ENCODE measurements around the gene CENPP.

The CENPP gene

GRCh38 chr9:92424340-92424739, 98.6 kb downstream of the CENPP start, which contains the start of gene OMD:
Gene OMD (minus strand): TSS chr9:92424471. CDS start chr9:92417558, 6,913 bp downstream.
- no peak for DNase-seq (ENCODE audit: low read depth in 2 of 2)

- DNase-seq (ENCODE audit: low read depth in 2 of 2): no peak
These were observed 99.7 kb downstream of the CENPP start for GRCh38 chr9:92425474-92425873.

GRCh38 chr9:92426501-92427145, 100.9 kb downstream of the CENPP start:
- DNase-seq (ENCODE audit: low read depth in 2 of 2): no peak

- no peak for DNase-seq (ENCODE audit: low read depth in 2 of 2)
These were observed 104.1 kb downstream of the CENPP start for GRCh38 chr9:92429836-92430235.

- no peak for DNase-seq (ENCODE audit: low read depth in 2 of 2)
These were observed 106.6 kb downstream of the CENPP start for GRCh38 chr9:92432350-92432749.

- no peak for DNase-seq (ENCODE audit: low read depth in 2 of 2)
These were observed 107.3 kb downstream of the CENPP start for GRCh38 chr9:92432972-92433548.

- DNase-seq (ENCODE audit: low read depth in 2 of 2): no peak
These were observed 109.5 kb downstream of the CENPP start for GRCh38 chr9:92435263-92435662.

GRCh38 chr9:92438900-92439526, 113.3 kb downstream of the CENPP start:
- no peak for DNase-seq (ENCODE audit: low read depth in 2 of 2)

GRCh38 chr9:92439921-92440750, 114.4 kb downstream of the CENPP start:
- DNase-seq (ENCODE audit: low read depth in 2 of 2): no peak

- DNase-seq (ENCODE audit: low read depth in 2 of 2): no peak
These were observed 114.9 kb downstream of the CENPP start for GRCh38 chr9:92440751-92441046.

GRCh38 chr9:92444841-92445240, 119.1 kb downstream of the CENPP start:
- no peak for DNase-seq (ENCODE audit: low read depth in 2 of 2)

GRCh38 chr9:92446536-92446935, 120.8 kb downstream of the CENPP start:
- DNase-seq (ENCODE audit: low read depth in 2 of 2): no peak

- DNase-seq (ENCODE audit: low read depth in 2 of 2): no peak
These were observed 129.5 kb downstream of the CENPP start for GRCh38 chr9:92455217-92455616.

- no peak for DNase-seq (ENCODE audit: low read depth in 2 of 2)
These were observed 131.8 kb downstream of the CENPP start for GRCh38 chr9:92457576-92457975.

- DNase-seq (ENCODE audit: low read depth in 2 of 2): no peak
These were observed 137.6 kb downstream of the CENPP start for GRCh38 chr9:92463387-92463786.

GRCh38 chr9:92463984-92464383, 138.2 kb downstream of the CENPP start:
- DNase-seq (ENCODE audit: low read depth in 2 of 2): no peak

- DNase-seq (ENCODE audit: low read depth in 2 of 2): no peak
These were observed 141.3 kb downstream of the CENPP start for GRCh38 chr9:92467041-92467440.

- DNase-seq (ENCODE audit: low read depth in 2 of 2): no peak
These were observed 141.8 kb downstream of the CENPP start for GRCh38 chr9:92467511-92467910.

- no peak for DNase-seq (ENCODE audit: low read depth in 2 of 2)
These were observed 142.5 kb downstream of the CENPP start for GRCh38 chr9:92468206-92468605.

- DNase-seq (ENCODE audit: low read depth in 2 of 2): no peak
These were observed 148.8 kb downstream of the CENPP start for GRCh38 chr9:92474587-92474986.

- DNase-seq (ENCODE audit: low read depth in 2 of 2): no peak
These were observed 151.2 kb downstream of the CENPP start for GRCh38 chr9:92476962-92477361.

- no peak for DNase-seq (ENCODE audit: low read depth in 2 of 2)
These were observed 153.0 kb downstream of the CENPP start for GRCh38 chr9:92478783-92479182.

- DNase-seq (ENCODE audit: low read depth in 2 of 2): no peak
These were observed 153.6 kb downstream of the CENPP start for GRCh38 chr9:92479346-92479745.

Measured in stimulated activated CD4-positive, alpha-beta T cell treated with anti-CD3 and anti-CD28 coated beads, Interleukin-15, amount 100 ng/mL, for 48 hours (primary cell).